Measurements from ENCODE around the gene SBF2. TPM values are rescaled to one million over a fixed set of nuclear protein-coding genes. Genes with fewer than 3 reads are reported as not detected.

Gene SBF2
- total and polyA plus RNA-seq, 9 of the 15 experiments (the other 6 are each of a cell fraction or from before 2014, with no cell fraction given) = 0.80 to 9.5 (median 5.0) TPM

- TF ChIP-seq, protein P1, sequence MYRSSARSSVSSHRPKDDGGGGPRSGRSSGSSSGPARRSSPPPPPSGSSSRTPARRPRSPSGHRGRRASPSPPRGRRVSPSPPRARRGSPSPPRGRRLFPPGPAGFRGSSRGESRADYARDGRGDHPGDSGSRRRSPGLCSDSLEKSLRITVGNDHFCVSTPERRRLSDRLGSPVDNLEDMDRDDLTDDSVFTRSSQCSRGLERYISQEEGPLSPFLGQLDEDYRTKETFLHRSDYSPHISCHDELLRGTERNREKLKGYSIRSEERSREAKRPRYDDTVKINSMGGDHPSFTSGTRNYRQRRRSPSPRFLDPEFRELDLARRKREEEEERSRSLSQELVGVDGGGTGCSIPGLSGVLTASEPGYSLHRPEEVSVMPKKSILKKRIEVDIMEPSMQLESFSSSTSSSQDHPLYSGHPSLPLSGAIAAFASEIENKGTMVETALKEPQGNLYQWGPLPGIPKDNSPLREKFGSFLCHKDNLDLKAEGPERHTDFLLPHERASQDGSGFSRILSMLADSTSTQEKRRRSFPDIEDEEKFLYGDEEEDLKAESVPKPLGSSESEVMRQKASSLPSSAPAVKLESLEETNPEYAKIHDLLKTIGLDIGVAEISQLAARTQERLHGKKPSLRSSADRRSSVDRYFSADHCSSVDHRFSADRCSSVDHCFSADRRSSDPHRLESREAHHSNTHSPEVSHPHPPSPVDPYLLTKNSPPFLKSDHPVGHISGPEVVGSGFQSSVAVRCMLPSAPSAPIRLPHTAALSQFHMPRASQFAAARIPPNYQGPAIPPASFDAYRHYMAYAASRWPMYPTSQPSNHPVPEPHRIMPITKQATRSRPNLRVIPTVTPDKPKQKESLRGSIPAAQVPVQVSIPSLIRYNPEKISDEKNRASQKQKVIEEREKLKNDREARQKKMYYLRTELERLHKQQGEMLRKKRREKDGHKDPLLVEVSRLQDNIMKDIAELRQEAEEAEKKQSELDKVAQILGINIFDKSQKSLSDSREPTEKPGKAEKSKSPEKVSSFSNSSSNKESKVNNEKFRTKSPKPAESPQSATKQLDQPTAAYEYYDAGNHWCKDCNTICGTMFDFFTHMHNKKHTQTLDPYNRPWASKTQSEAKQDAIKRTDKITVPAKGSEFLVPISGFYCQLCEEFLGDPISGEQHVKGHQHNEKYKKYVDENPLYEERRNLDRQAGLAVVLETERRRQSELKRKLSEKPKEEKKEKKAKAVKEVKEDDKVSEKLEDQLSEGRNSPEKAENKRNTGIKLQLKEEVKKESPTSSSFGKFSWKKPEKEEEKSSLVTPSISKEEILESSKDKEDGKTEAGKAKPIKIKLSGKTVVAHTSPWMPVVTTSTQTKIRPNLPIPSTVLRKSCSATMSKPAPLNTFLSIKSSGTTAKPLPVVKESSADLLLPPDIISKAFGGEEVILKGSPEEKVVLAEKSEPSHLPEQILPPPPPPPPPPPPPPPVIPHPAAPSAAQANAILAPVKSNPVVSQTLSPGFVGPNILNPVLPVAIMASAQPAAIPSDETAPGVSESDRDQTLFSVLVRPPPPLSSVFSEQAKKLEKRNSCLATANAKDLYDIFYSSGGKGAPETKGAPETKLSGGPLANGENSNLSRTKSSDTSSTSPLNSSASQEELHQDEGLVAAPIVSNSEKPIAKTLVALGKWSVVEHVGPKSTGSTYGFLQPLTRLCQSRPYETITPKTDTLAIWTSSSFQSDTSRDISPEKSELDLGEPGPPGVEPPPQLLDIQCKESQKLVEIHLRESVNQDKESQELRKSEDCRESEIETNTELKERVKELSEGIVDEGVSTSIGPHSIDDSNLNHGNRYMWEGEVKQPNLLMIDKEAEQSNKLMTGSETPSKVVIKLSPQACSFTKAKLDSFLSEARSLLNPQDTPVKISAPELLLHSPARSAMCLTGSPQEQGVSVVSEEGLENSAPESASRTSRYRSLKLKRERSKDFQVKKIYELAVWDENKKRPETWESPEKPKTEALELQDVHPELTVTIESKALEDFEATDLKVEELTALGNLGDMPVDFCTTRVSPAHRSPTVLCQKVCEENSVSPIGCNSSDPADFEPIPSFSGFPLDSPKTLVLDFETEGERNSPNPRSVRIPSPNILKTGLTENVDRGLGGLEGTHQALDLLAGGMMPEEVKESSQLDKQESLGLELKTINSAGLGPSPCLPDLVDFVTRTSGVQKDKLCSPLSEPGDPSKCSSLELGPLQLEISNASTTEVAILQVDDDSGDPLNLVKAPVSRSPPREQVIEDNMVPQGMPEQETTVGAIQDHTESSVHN (IDR thresholded peaks at IDR 0.05; ENCODE audit: borderline replicate concordance in 1 of 2, low read depth in 1 of 2) = no peak
- TF ChIP-seq, protein P2, sequence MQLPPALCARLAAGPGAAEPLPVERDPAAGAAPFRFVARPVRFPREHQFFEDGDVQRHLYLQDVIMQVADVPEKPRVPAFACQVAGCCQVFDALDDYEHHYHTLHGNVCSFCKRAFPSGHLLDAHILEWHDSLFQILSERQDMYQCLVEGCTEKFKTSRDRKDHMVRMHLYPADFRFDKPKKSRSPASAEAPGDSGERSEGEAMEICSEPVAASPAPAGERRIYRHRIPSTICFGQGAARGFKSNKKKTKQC (CRISPR knock-in tag; IDR thresholded peaks at IDR 0.05) = no peak
- TF ChIP-seq PML (IDR thresholded peaks at IDR 0.05; ENCODE audit: low read length) (no peak), HDAC3 (IDR thresholded peaks at IDR 0.05; ENCODE audit: borderline replicate concordance, partially characterized antibody) (no peak), ZNF778 (CRISPR knock-in tag; IDR thresholded peaks at IDR 0.05) (no peak), ZNF143 (CRISPR knock-in tag; IDR thresholded peaks at IDR 0.05) (no peak), ZZZ3 (IDR thresholded peaks at IDR 0.05) (no peak), FOXK1 (CRISPR knock-in tag; IDR thresholded peaks at IDR 0.05; ENCODE audit: borderline replicate concordance) (no peak), POU5F1 (IDR thresholded peaks at IDR 0.05; ENCODE audit: borderline replicate concordance, low read depth, low read length, partially characterized antibody) (no peak)
- TF ChIP-seq, protein P3, sequence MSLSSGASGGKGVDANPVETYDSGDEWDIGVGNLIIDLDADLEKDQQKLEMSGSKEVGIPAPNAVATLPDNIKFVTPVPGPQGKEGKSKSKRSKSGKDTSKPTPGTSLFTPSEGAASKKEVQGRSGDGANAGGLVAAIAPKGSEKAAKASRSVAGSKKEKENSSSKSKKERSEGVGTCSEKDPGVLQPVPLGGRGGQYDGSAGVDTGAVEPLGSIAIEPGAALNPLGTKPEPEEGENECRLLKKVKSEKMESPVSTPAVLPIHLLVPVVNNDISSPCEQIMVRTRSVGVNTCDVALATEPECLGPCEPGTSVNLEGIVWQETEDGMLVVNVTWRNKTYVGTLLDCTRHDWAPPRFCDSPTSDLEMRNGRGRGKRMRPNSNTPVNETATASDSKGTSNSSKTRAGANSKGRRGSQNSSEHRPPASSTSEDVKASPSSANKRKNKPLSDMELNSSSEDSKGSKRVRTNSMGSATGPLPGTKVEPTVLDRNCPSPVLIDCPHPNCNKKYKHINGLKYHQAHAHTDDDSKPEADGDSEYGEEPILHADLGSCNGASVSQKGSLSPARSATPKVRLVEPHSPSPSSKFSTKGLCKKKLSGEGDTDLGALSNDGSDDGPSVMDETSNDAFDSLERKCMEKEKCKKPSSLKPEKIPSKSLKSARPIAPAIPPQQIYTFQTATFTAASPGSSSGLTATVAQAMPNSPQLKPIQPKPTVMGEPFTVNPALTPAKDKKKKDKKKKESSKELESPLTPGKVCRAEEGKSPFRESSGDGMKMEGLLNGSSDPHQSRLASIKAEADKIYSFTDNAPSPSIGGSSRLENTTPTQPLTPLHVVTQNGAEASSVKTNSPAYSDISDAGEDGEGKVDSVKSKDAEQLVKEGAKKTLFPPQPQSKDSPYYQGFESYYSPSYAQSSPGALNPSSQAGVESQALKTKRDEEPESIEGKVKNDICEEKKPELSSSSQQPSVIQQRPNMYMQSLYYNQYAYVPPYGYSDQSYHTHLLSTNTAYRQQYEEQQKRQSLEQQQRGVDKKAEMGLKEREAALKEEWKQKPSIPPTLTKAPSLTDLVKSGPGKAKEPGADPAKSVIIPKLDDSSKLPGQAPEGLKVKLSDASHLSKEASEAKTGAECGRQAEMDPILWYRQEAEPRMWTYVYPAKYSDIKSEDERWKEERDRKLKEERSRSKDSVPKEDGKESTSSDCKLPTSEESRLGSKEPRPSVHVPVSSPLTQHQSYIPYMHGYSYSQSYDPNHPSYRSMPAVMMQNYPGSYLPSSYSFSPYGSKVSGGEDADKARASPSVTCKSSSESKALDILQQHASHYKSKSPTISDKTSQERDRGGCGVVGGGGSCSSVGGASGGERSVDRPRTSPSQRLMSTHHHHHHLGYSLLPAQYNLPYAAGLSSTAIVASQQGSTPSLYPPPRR (CRISPR knock-in tag; IDR thresholded peaks at IDR 0.05; ENCODE audit: borderline replicate concordance) = no peak
Observed at GRCh38 chr11:9757809-9758636, 536.0 kb downstream of the SBF2 start (continued).
